Activated CD4-positive, alpha-beta T cell treated with anti-CD3 and anti-CD28 coated beads, Interleukin-2, amount 50 U/mL, for 1 hour (primary cell): Measurements from ENCODE around the gene HCAR2.
"Not testable (repeated sequence)": the region's sequence is repeated elsewhere in the genome, so short reads cannot be mapped to it uniquely, and the experiment has no call there.

Experiments used
- DNase-seq: peaks from one replicate; pipeline ENCODE4 v3.0.0-alpha.2; 2020

The HCAR2 gene

DNA sequence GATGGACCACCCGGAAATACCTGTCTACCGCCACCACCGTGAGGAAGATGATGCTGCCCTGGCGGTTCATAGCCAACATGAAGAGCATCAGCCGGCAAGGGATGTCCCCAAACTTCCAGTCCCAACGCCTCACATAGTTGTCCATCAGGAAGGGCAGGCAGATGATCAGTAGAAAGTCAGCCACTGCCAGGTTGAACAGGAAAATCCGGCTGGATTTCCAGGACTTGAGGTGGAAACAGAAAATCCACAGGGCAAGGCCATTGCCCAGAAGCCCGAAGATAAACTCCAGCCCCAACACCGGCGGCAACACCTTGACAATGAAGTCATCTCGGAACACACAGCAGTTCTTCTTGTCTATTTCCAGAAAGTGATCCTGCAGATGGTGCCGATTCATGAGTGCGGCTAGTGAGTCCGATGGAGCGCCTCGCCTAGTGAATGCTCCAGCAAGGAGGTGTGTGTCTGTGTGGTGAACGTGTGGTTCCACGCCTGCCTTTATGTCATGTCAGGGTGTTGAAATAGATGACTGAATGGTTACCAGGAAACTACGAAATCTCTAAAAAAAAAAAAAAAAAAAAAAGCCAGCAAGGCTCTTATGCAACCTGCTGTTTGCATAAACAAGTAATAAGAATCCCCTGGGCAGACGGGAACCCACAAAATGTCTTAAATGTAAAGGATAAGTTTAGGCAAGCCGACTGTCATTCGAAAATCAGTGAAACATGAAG lies at the start of gene HCAR2:
Gene HCAR2, minus strand, starts transcription at position 468 of the 722 bp plus-strand sequence. Its CDS starts 74 bp downstream, at position 394.
- DNase-seq, result not testable (repeated sequence)

DNA sequence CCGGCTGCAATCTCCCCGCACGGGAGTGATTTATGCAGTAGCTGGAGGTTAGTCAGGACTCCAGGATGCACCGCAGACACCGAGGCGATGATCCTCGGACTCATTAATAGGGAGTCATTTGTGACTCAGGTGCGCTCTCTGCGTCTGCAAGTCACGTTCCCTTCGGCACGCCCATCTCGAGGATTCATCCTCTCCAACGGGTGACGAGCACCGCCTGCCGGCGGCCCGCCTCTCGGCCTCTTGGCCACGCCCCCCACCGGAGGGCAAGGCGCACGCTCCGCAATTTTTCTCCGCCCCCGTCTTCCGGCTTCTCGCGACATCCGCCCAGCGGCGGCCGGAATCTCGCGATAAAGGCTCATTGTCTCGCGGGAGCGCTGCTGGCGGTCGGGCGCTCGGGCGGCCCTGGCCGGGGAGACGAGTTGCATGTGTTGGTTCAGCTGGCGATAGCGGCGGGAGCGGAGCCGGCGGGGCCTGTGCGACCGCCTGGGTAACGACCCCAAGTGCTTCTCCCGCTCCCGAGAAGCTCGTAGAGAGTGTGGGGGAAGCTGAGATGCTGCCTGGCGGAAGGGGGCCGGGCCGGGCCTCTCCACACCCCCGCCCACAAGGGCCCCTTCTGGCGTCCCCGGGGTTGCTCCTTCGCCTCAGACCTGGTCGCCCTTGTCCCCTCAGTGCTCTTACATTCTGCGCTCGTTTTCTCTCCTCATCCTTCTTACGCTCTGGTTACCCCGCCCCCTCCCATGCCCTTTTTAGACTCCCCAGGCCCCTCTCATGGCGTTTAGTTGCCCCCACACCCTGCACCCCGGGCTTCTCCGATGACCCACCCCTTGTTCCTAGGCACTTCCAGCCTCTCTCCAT lies 49.5 kb upstream of the HCAR2 start, which contains the start of gene DENR:
Gene DENR, plus strand, starts transcription at position 361 of the 855 bp plus-strand sequence. CDS start 878 bp downstream, outside the sequence.
- peak; percentile 100 for DNase-seq

DNA sequence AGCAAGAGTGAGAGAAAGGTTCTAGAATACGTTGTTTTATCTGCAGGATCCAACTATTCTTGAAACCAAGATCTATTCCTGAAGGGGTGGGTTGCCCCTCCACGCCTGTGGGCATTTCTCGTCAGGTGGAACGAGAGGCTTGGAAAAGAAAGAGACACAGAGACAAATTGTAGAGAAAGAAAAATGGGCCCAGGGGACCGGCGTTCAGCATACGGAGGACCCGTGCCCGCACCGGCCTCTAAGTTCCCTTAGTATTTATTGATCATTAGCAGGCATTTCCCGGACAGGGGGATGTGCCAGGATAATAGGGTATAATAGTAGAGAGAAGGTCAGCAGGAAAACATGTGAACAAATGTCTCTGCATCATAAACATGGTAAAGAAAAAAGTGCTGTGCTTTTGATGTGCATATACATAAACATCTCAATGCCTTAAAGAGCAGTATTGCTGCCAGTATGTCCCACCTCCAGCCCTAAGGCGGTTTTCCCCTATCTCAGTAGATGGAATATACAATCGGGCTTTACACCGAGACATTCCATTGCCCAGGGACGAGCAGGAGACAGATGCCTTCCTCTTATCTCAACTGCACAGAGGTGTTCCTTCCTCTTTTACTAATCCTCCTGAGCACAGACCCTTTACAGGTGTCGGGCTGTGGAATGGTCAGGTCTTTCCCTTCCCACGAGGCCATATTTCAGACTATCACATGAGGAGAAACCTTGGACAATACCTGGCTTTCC lies 47.8 kb upstream of the HCAR2 start:
- DNase-seq, result not testable (repeated sequence)

DNA sequence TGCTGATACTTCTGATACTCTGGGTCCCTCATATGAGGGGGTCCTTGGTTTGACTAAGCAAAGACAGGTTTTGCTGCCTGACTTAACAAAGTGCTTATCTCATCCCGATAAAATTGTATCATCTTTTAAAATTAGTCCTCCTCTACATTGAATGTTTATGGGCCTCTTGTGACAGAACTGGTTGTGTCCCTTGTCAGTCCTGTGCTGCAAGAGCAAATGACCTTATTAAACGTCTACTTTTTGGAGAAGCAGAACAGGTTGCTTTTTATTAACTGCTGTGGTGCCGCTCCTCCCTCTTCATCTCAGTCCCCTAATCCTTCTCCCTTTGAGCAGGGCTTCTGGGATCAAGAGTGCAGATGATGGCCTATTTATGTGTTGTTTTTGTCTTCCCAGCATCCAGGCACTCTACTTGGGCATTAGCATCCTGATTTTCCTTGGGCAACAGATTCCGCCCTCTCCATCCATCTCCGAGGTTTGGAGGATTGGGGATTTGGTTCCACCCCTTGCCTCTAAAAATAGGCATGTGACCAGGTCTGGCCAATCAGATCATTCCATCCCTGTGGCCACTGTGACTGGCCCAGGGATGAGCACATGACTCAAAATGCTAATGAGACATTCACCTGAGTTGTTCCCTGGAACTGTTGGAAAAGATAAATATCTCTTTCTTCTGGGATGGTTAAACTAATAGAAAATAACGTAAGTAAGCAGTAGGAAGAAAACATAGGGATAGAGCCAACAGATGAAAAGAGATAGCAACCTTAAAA lies 46.6 kb upstream of the HCAR2 start:
- DNase-seq, result no peak

DNA sequence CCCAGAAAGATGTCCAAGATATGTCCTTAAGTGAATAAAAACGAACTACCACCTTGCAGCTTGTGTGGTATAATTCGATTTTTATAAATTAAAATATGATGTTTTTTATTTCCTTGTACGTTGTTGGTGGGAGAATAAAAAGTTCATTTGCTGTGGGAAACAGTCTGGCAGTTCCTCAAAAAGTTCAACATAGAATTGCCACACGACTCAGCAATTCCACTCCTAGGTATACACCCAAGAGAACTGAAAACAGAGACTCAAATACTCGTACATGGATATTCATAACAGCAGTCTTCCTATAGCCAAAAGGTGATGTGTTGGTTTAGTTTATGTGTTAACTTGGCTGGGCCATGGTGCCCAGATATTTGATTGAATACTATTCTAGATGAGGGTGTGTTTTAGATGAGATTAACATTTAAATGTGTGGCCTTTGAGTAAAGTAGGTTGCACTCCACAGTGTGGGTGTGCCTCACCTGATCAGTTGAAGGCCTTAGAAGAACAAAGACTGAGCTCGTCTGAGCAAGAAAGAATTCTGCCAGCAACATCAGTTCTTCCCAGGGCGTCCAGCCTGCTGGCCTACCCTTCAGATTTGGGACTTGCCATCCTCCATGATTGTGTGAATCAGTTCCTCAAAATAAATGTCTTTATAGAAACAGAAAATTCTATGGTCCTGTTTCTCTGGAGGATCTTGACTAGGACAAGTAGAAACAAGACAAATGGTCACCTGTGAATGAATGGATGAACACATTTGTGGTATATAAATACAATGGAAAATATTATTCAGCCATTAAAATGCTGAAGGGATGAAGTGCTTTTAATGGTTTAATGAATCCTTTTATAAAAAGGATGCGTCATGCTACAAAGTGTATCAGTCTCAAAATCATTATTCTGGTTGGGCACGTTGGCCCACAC lies 44.3 kb upstream of the HCAR2 start:
- DNase-seq, result no peak

DNA sequence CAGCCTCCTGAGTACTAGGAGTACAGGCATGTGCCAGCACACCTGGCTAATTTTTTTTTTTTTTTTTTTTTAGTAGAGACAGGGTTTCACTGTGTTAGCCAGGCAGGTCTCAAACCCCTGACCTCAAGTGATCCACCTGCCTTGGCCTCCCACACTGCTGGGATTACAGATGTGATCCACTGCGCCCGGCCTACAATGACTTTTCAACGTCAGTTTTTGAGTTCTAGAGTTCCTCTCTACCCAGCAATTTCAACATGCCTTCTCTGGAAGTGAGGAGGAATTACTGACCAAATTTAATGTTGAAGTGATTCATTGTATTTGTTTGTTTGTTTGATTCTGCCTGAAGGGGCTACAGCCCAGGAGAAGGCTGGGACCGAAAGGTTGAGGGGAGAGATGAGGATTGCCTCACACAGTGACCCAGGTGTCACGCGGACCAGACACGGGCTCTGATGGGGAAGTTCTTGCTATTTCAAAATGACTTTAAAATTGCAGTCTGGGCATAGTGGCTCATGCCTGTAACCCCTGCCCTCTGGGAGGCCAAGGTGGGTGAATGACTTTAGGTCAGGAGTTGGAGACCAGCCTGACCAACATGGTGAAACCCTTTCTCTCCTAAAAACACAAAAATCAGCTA lies 40.9 kb upstream of the HCAR2 start:
- DNase-seq, result no peak

DNA sequence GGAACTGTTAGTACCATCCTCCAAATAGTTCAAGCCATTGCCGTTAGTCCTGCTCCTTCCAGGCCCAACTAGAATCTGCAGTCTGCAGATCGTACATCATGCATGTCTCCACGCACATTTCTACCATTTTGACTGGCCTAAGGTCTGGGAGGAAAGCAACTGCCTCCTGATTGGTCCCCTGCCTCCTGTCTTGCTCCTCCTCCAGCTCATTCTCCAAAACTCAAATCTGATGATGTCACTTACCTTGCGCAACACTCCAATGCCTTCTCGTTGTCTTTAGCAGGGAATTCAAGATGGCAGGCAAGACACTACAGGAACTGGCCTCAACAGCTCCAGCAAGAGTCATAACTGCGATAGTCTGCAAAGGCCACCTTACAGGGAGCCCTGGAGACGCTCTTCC lies 37.2 kb upstream of the HCAR2 start:
- DNase-seq, result no peak

DNA sequence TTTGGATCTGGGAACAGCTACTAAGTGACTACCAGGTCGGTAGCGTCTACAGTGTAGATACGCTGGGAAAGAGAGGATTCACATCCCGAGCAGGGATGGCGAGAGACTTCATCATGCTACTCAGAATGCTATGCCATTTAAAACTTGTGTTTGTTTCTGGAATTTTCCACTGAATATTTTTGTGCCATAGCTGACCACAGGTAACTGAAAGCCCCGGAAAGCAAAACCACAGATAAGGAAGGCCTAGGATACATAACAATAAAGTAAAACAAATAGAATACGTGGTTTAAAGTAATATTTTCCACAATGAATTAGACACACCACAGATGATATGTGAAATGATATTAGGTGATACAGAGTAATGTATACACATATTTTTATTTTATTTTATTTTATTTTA lies 35.4 kb upstream of the HCAR2 start:
- no peak for DNase-seq

DNA sequence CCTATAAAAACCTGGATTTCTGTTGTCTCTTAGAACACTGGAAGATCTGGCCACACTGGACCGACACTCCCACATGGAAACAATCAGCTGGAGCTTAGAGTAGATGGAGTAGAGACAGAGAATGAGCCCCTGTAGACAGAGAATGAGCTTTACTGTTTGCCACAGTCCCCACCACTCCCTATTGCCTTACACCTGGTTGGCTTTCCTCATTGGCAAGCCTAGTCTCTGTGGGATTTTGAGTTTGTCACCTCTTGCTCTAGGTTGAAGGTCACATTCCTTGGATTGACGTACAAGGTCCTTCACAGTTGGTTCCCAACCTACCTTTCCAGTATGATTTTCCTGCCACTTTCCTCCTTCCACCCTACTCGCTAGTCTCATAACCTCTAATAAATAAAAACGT lies 29.5 kb upstream of the HCAR2 start:
- no peak for DNase-seq

DNA sequence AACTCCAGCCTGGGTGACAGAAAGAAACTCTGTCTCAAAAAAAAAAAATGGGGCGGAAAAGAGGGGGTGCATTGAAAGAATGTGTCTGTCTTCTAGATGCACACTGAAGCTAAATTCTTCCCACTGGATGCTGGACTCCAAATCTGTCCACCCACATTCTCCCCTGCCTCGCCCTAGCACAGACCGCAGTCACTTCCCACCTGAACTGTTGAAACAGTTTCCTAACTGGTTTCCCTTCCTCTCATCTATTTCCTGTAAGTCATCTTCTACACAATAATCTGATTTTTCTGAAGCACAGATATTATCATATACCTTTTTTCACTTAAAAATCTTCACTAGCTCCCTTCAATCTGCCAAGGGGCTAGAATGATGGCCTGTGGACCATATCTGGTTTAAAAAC lies 29.0 kb upstream of the HCAR2 start:
- DNase-seq, result no peak

DNA sequence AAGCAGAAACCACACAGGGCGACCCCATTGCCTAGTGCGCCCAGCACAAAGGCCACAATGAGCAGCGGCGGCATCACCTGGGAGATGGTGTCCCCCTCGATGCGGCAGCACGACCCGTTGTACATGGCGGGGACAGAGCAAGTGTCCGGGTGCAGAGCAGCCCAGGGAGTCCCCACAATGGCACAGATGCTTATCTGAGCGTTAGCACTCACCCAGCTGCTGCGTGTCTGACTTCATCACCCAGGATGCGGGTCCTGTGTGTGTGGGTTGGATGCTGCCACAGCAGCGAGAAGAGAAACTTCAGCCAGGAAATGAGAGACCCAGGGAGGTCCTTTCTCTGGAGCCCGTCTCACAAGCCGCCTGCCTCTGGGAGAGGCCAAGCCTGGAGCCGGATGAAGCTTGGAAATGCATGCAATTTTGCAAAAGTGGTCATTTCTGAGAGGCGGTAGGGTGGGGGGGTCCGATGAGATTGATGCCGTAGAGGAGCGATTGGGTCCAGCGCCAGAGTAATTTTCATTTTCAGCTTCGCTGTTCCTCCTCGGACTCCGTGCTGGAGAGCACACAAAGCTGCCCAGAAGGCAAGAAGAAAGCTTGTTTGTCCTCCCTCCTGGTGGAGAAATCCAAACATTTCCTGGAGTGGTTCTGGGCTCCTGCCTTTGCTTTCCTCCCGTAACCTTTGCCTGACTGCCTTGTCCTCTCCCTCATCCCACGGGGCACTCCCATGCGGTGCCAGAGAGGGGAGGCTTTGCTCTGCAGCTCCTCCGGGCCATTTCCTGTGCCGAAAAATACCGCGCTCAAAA lies 27.3 kb upstream of the HCAR2 start, which contains the start of gene HCAR1:
Gene HCAR1, minus strand, starts transcription at position 630 of the 800 bp plus-strand sequence. Its CDS starts 505 bp downstream, at position 125.
- no peak for DNase-seq

DNA sequence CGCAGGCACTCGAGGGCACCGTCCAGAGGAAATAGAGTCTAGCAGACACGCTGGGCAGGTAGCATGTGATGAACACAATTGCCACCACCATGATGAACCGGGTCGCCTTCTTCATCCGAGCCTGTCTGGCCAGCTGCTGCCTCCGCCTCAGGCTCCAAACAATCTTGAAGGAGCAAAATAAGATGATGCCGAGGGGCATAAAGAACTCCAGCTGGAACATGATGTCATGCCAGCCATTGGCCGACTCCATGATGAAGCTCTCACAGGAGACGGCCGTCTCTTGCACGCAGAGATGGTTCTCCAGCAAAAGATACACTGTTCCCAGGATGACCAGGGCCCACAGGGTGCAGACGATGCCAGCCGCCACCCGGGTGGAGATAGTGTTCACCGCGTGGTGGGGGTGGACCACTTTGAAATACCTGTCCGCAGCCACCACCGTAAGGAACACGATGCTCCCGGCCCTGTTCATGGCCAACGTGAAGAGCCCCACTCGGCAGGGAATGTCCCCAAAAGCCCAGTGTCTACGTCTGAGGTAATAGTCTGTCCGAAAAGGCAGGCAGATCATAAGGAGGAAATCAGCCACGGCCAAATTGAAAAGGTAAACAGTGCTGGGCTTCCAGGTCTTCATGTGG lies 26.5 kb upstream of the HCAR2 start:
- no peak for DNase-seq

DNA sequence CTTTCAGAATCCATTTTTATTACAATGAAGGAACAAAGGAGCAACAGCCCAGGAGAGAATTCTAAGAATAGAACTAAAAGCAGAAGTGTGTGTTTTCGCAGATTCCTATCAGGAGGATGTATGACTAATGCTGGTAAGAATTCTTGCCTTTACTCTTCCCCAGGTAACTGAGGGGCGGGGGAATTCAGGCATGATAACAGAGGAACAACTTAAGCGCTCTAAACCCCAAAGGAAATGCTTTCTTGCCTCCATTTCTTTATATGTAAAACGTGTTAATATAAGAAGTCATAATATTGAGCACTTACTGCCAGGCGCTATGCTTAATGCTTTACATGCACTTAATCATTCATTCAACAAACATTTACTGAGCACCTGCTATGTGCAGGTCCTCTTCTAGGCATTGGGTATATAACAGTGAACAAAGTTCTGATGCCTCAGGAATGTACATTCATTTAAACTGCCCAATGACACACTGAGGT lies 23.0 kb upstream of the HCAR2 start:
- no peak for DNase-seq

DNA sequence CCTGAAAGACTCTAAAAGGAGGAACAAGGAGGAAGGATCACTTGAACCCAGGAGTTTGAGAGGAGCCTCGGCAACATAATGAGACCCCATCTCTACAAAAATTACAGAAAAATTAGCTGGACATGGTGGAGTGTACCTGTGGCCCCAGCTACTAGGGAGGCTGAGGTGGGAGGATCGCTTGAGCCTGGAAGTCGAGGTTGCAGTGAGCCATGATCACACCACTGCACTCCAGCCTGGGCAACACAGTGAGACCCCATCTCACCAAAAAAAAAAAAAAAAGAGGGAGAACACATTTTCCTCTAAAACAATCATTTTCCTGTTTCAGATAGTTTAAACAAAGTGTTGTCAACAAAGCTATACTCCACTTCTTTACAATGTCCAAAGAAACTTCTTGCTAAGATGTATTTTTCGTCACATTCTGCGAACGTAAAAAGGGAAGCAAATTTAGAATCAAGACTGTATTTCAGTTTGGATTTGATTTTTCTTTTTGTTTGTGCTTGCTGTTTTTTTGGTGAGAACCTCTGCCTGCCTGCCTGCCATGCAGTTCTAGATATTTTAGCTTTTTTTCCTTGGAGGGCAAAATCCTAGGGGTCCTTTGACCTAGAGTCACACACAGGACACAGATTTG lies 22.4 kb upstream of the HCAR2 start:
- DNase-seq, result no peak

DNA sequence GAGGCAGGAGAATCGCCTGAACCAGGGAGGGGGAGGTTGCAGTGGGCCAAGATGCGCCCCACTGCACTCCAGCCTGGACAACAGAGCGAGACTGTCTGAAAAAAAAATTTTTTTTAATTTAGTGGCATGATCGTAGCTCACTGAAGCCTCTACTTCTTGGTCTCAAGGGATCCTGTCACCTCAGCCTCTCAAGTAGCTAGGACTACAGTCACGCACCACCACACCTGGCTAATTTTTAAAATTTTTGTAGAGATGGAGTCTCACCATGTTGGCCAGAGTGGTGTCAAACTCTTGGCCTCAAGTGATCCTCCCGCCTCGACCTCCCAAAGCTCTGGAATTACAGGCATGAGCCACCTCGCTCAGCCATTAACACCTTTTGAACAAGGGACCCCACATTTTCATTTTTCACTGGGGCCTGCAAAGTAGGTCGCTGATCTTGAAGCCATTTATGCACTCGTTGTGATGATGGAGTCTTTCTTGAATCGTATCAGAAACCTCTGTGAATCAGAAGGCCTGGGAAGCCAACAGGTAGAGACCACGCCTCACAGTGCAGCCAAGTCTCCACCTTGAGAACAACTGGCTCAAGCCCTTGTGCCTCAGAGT lies 21.6 kb upstream of the HCAR2 start:
- no peak for DNase-seq

DNA sequence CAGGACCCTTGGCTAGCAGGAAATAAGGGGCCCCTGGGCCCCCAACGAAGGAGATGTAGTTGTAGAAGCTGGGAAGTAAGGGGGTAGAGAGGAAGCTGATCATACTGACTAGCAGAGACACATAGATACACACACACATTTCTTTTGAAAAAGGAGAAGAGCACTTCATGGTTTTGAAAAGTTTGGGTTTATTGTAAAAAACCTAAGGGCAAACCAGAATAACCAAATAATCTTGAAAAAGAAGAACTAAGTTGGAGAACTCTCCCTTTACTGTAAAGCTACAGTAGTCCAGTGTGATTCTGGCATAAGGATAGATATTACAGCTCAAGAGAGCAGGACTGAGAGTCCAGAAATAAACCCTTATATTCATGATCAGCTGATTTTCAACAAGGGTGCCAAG lies 19.2 kb upstream of the HCAR2 start:
- DNase-seq, result no peak

DNA sequence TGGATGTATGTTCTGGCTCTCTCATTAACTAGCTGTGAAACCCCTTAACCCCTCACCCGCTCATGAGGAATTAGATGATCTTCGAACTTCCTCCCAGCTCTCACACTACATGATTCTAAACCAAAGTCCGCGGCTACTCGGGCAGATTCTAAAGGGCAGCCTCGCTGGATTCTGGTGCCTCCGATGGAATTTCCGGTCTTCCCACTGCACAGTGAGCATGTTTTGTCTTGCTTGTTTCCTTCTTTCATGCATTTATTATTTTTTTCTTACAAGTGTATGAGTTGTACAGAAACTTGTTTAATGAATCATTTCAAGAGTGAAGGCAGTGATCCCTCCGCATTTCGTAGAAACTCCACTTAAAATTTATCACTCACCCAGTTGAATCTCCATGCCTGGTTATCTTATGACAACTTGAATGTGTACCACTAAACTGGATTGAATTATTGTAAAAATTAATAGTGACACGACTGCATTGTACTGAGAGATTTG lies 17.9 kb upstream of the HCAR2 start:
- no peak for DNase-seq

DNA sequence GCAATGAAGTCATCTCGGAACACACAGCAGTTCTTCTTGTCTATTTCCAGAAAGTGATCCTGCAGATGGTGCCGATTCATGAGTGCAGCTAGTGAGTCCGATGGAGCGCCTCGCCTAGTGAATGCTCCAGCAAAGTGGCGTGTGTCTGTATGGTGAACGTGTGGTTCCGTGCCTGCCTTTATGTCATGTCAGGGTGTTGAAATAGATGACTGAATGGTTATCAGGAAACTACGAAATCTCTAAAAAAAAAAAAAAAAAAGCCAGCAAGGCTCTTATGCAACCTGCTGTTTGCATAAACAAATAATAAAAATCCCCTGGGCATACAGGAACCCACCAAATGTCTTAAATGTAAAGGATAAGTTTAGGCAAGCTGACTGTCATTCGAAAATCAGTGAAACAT lies 13.5 kb upstream of the HCAR2 start, which contains the start of gene HCAR3:
Gene HCAR3, minus strand, starts transcription at position 154 of the 400 bp plus-strand sequence. Its CDS starts 74 bp downstream, at position 80.
- DNase-seq, result not testable (repeated sequence)
